SK-N-SH (cell line): ENCODE results near the gene CCDC138. TPM values are rescaled to one million over a fixed set of nuclear protein-coding genes. Genes with fewer than 3 reads are reported as not detected.
"Not testable (repeated sequence)": the region's sequence is repeated elsewhere in the genome, so short reads cannot be mapped to it uniquely, and the experiment has no call there.

Experiments used
- CTCF ChIA-PET: fragments of 300-600, 350-600 bp; formaldehyde crosslinking; extraction: SDS; loops from one replicate; lab custom pipeline; 2021; lab: Yijun Ruan, JAX
- POLR2A ChIA-PET: fragments of 350-600 bp; sonication (Branson Sonifier 250); formaldehyde crosslinking; extraction: SDS; loops from one replicate; lab custom pipeline; 2020; ENCODE audit warnings: antibody characterized with exemption, inconsistent platforms; lab: Yijun Ruan, JAX
- DNase-seq: peaks from one replicate; pipeline ENCODE4 v3.0.0; 2012
- H2AFZ ChIP-seq: fragments of 200-600 bp; sonication (generic); 2 replicates; pipeline ENCODE4 v1.8.1; 2016; ENCODE audit warnings: antibody characterized with exemption, mild to moderate bottlenecking, low read depth
- H3F3A ChIP-seq: fragments of 200-600 bp; sonication (generic); replicated peaks from 2 replicates; pipeline ENCODE3; 2016; ENCODE audit warnings: antibody characterized with exemption, mild to moderate bottlenecking; ENCODE audit not compliant: insufficient read depth
- H3K27ac ChIP-seq, 2 experiments: fragments of 200-500 bp in 1 of 2; fragments of 200-600 bp in 1 of 2; sonication (Bioruptor generic) in 1 of 2; sonication (generic), shearing (Covaris generic) in 1 of 2; 2 replicates each; pipeline versions ENCODE4 v1.5.1 to v1.6.1; 2014 to 2016; ENCODE audit warnings: low read depth in 2 of 2, inconsistent platforms in 1 of 2, low read length in 1 of 2, mild to moderate bottlenecking in 1 of 2, mixed read lengths in 1 of 2
- H3K27me3 ChIP-seq: fragments of 200-600 bp; sonication (generic), shearing (Covaris generic); 2 replicates; pipeline ENCODE4 v1.6.1; 2016; ENCODE audit warnings: mixed run types; ENCODE audit not compliant: insufficient read depth
- H3K36me3 ChIP-seq, 2 experiments: fragments of 200-500 bp in 1 of 2; fragments of 200-600 bp in 1 of 2; sonication (Bioruptor generic) in 1 of 2; sonication (generic) in 1 of 2; replicated peaks in 1 of 2; 2 replicates each; pipeline versions ENCODE3 to v1.5.1; 2014 to 2016; ENCODE audit warnings: low read length in 1 of 2, mild to moderate bottlenecking in 1 of 2; ENCODE audit not compliant: insufficient read depth in 2 of 2, control insufficient read depth in 1 of 2
- H3K4me1 ChIP-seq, 2 experiments: fragments of 200-500 bp in 1 of 2; fragments of 200-600 bp in 1 of 2; sonication (Bioruptor generic) in 1 of 2; sonication (generic), shearing (Covaris generic) in 1 of 2; 2 replicates each; pipeline versions ENCODE4 v1.5.1 to v1.6.1; 2014 to 2016; ENCODE audit warnings: low read depth in 1 of 2, low read length in 1 of 2, mixed run types in 1 of 2; ENCODE audit not compliant: insufficient read depth in 2 of 2, control insufficient read depth in 1 of 2
- H3K4me2 ChIP-seq: fragments of 200-600 bp; sonication (generic), shearing (Covaris generic); 2 replicates; pipeline ENCODE4 v1.6.1; 2017; ENCODE audit warnings: mixed run types
- H3K4me3 ChIP-seq, 2 experiments: fragments of 200-500 bp in 1 of 2; fragments of 200-600 bp in 1 of 2; sonication (Bioruptor generic) in 1 of 2; sonication (generic), shearing (Covaris generic) in 1 of 2; 2 replicates each; pipeline versions ENCODE4 v1.5.1 to v1.8.1; 2014 to 2016; ENCODE audit warnings: low read depth in 2 of 2, inconsistent platforms in 1 of 2, low read length in 1 of 2, mild to moderate bottlenecking in 1 of 2, mixed read lengths in 1 of 2, moderate library complexity in 1 of 2
- H3K79me2 ChIP-seq: fragments of 200-600 bp; sonication (generic); 2 replicates; pipeline ENCODE4 v1.8.1; 2017; ENCODE audit warnings: mild to moderate bottlenecking; ENCODE audit not compliant: insufficient read depth
- H3K9ac ChIP-seq: fragments of 200-600 bp; sonication (generic); 2 replicates; pipeline ENCODE4 v1.6.1; 2017; ENCODE audit warnings: mixed run types
- H3K9me2 ChIP-seq: fragments of 200-600 bp; sonication (generic); 2 replicates; pipeline ENCODE4 v1.6.1; 2017; ENCODE audit warnings: mixed run types
- H3K9me3 ChIP-seq: fragments of 200-600 bp; sonication (generic); 2 replicates; pipeline ENCODE4 v1.6.1; 2017; ENCODE audit warnings: mixed run types, mild to moderate bottlenecking, moderate library complexity
- H4K20me1 ChIP-seq: fragments of 200-600 bp; sonication (generic); 2 replicates; pipeline ENCODE4 v1.6.1; 2017; ENCODE audit warnings: mild to moderate bottlenecking, mixed run types; ENCODE audit not compliant: insufficient read depth
- ELF1 ChIP-seq: IDR thresholded peaks from 2 replicates; pipeline ENCODE4 v1.4.0; 2012
- EZH2phosphoT487 ChIP-seq: fragments of 200-600 bp; sonication (generic); IDR thresholded peaks from 2 replicates; pipeline ENCODE4 v1.6.1; 2017; ENCODE audit warnings: low read depth, mixed run types, mild to moderate bottlenecking, antibody characterized with exemption, moderate library complexity, borderline replicate concordance
- GABPA ChIP-seq: IDR thresholded peaks from 2 replicates; pipeline ENCODE4 v1.4.0; 2012; ENCODE audit warnings: low read depth, mild to moderate bottlenecking
- GATA2 ChIP-seq: sonication (generic); formaldehyde crosslinking; IDR thresholded peaks from 2 replicates; pipeline ENCODE4 v1.5.0; 2020; ENCODE audit warnings: mild to moderate bottlenecking, missing genetic modification reagents
- JUND ChIP-seq: IDR thresholded peaks from 2 replicates; pipeline ENCODE4 v1.4.0; 2012
- NRF1 ChIP-seq: IDR thresholded peaks from 2 replicates; pipeline ENCODE4 v1.6.1; 2012; ENCODE audit warnings: low read depth, mild to moderate bottlenecking, low read length
- YY1 ChIP-seq: IDR thresholded peaks from 2 replicates; pipeline ENCODE4 v1.4.0; 2012; ENCODE audit warnings: low read depth, mild to moderate bottlenecking
- WGBS: methylation state at CpG from one replicate; pipeline ENCODE4 v1.1.6; 2017; ENCODE audit warnings: low lambda C conversion rate; 5-methylcytosine and 5-hydroxymethylcytosine counted together
- polyA plus RNA-seq, 3 experiments: library from polyadenylated mRNA; depleted of rRNA; stranded (reverse); fragments of >200 nt; gene quantifications; 2 replicates each; pipeline ENCODE4 v1.2.3, GENCODE V29; 2012
- TF ChIP-seq, protein P1 (sequence below): IDR thresholded peaks from 2 replicates; pipeline ENCODE4 v1.6.1; 2012; ENCODE audit warnings: mild to moderate bottlenecking, low read depth, low read length, moderate library complexity

Gene CCDC138
- polyA plus RNA-seq, 1 of the 3 experiments (the other 2 are of a cell fraction): 1.2 TPM

DNA sequence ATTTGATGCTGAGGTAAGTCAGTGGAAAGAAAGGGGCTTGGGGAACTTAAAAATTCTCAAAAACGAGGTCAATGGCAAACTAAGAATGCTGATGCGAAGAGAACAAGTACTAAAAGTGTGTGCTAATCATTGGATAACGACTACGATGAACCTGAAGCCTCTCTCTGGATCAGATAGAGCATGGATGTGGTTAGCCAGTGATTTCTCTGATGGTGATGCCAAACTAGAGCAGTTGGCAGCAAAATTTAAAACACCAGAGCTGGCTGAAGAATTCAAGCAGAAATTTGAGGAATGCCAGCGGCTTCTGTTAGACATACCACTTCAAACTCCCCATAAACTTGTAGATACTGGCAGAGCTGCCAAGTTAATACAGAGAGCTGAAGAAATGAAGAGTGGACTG is 19.9 kb upstream of the CCDC138 start:
- H3K9ac ChIP-seq, H3K27me3 ChIP-seq, H3K9me3 ChIP-seq, DNase-seq, H3K4me2 ChIP-seq, H4K20me1 ChIP-seq, H3F3A ChIP-seq, H3K9me2 ChIP-seq, H3K27ac ChIP-seq, CTCF ChIA-PET, H3K4me3 ChIP-seq, H2AFZ ChIP-seq, H3K4me1 ChIP-seq, POLR2A ChIA-PET: not testable (repeated sequence)
- 94% methylated on average over 5 of the region's 5 CpGs for WGBS
- peaks cover 31 to 58% of the 10 kb centered on the region in 2 experiments for H3K36me3 ChIP-seq
- H3K79me2 ChIP-seq: peaks cover 20% of the 10 kb centered on the region; the same call in 1 of the 2 replicates

DNA sequence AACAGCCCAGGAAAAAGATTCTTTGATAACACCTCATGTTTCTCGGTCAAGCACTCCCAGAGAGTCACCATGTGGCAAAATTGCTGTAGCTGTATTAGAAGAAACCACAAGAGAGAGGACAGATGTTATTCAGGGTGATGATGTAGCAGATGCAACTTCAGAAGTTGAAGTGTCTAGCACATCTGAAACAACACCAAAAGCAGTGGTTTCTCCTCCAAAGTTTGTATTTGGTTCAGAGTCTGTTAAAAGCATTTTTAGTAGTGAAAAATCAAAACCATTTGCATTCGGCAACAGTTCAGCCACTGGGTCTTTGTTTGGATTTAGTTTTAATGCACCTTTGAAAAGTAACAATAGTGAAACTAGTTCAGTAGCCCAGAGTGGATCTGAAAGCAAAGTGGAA is 18.7 kb upstream of the CCDC138 start:
- H3K4me2 ChIP-seq, H3K9me3 ChIP-seq, H3K4me3 ChIP-seq, H3K27ac ChIP-seq, CTCF ChIA-PET, H3K4me1 ChIP-seq, H4K20me1 ChIP-seq, DNase-seq, H3K27me3 ChIP-seq, H3K9ac ChIP-seq, POLR2A ChIA-PET, H3K9me2 ChIP-seq, H3F3A ChIP-seq, H2AFZ ChIP-seq: not testable (repeated sequence)
- peaks cover 22% of the 10 kb centered on the region; the same call in 1 of the 2 replicates for H3K79me2 ChIP-seq
- peaks cover 40 to 67% of the 10 kb centered on the region in 2 experiments for H3K36me3 ChIP-seq
- 86% methylated on average over 1 of the region's 2 CpGs for WGBS

DNA sequence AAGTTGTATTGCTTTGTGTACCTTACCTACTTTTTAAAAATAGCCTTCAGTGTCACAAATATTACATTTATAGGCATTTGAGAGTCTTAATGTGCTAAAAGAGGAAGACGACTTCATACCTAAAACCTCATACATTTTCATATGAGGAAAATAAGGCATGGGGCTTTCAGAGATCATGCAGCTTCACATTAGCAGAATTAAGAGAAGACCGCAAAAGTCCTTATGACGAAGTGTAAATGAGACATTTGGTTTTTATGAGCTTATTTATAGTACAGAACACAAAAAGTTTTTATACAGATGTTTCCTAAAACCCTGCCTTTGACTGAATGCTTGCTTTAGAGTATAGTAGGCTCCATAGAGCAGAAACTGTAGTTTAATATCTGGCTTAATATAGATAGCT is 10.1 kb upstream of the CCDC138 start:
- Histone ChIP-seq H3K9ac (no peak overlapping the region), H3K4me1 (no peaks in the 10 kb centered on the region), H3K4me3 (no peak overlapping the region), H3F3A (peaks cover 6% of the 10 kb centered on the region), H3K4me2 (no peak overlapping the region), H2AFZ (no peak overlapping the region), H3K36me3 (peaks cover 70 to 81% of the 10 kb centered on the region in 2 experiments), H3K27me3 (no peaks in the 10 kb centered on the region), H3K9me2 (no peaks in the 10 kb centered on the region), H3K9me3 (no peaks in the 10 kb centered on the region), H4K20me1 (no peaks in the 10 kb centered on the region), H3K79me2 (peaks cover 7% of the 10 kb centered on the region), H3K27ac (no peak overlapping the region)
- WGBS: 94% methylated on average over 3 of the region's 3 CpGs
- no peak for DNase-seq
- TF ChIP-seq GATA2 (CRISPR knock-in tag) (no peak), JUND (no peak), NRF1 (no peak), GABPA (no peak), EZH2phosphoT487 (no peak)
- ChIA-PET CTCF (interaction anchor here (0.9 to 1.0 kb wide), 2 partner anchors 28 to 140 kb away, joined by 3 read pairs; no protein-coding TSS in a partner anchor), POLR2A (no interaction called here)

DNA sequence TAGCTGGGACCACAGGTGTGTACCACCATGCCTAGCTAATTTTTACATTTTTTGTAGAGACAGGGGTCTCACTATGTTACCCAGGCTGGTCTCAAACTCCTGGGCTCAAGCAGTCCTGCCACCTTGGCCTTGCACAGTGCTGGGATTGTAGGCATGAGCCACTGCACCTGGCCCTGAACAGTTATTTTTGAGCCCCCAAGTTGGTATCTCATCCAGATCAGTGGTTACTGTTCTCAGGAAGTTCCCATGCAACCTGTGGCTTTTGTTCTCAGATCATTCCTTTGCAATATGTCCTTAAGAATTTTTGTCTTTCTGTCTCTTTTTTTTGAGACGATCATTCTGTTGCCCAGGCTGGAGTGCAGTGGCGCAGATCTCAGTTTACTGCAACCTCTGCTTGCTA is 7.7 kb upstream of the CCDC138 start:
- CTCF ChIA-PET: no interaction called here
- Histone ChIP-seq H3K9me3 (no peaks in the 10 kb centered on the region), H3K9ac (no peak overlapping the region)

More for the DNA sequence above, 7.7 kb upstream of the CCDC138 start:
- DNase-seq: no peak
- no peak overlapping the region for H3K4me2 ChIP-seq
- 100% methylated on average over 2 of the region's 2 CpGs for WGBS
- no peaks in the 10 kb centered on the region for H3K27me3 ChIP-seq
- no peak overlapping the region for H3K4me3 ChIP-seq
- TF ChIP-seq, protein P1, sequence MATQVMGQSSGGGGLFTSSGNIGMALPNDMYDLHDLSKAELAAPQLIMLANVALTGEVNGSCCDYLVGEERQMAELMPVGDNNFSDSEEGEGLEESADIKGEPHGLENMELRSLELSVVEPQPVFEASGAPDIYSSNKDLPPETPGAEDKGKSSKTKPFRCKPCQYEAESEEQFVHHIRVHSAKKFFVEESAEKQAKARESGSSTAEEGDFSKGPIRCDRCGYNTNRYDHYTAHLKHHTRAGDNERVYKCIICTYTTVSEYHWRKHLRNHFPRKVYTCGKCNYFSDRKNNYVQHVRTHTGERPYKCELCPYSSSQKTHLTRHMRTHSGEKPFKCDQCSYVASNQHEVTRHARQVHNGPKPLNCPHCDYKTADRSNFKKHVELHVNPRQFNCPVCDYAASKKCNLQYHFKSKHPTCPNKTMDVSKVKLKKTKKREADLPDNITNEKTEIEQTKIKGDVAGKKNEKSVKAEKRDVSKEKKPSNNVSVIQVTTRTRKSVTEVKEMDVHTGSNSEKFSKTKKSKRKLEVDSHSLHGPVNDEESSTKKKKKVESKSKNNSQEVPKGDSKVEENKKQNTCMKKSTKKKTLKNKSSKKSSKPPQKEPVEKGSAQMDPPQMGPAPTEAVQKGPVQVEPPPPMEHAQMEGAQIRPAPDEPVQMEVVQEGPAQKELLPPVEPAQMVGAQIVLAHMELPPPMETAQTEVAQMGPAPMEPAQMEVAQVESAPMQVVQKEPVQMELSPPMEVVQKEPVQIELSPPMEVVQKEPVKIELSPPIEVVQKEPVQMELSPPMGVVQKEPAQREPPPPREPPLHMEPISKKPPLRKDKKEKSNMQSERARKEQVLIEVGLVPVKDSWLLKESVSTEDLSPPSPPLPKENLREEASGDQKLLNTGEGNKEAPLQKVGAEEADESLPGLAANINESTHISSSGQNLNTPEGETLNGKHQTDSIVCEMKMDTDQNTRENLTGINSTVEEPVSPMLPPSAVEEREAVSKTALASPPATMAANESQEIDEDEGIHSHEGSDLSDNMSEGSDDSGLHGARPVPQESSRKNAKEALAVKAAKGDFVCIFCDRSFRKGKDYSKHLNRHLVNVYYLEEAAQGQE: no peak
- TF ChIP-seq ELF1 (no peak), YY1 (no peak)
- H3F3A ChIP-seq: peaks cover 16% of the 10 kb centered on the region
- POLR2A ChIA-PET: no interaction called here
- H3K27ac ChIP-seq: no peak overlapping the region
- H3K4me1 ChIP-seq: no peaks in the 10 kb centered on the region
- peaks cover 75 to 81% of the 10 kb centered on the region in 2 experiments for H3K36me3 ChIP-seq
- no peaks in the 10 kb centered on the region for H3K9me2 ChIP-seq
- no peak overlapping the region for H2AFZ ChIP-seq
- no peaks in the 10 kb centered on the region for H4K20me1 ChIP-seq
- peaks cover 3% of the 10 kb centered on the region; the same call in 1 of the 2 replicates for H3K79me2 ChIP-seq
